Memory B cell (primary cell): ENCODE measurements around the gene LYSMD4.
"Not testable (repeated sequence)": the region's sequence is repeated elsewhere in the genome, so short reads cannot be mapped to it uniquely, and the experiment has no call there.

Source experiments
- ATAC-seq: fragments of 150-1000 bp; cut with Tn5 transposase; 2 replicates; pipeline ENCODE4 v1.10.0; 2021; ENCODE audit warnings: low read depth, mild to moderate bottlenecking, moderate library complexity
- DNase-seq, 2 donors: peaks; one replicate each; pipeline ENCODE4 v3.0.0; 2022; ENCODE audit warnings: low spot score in 2 of 2
- H3K27ac Mint-ChIP-seq: one replicate; pipeline ENCODE4 v1.8.0; 2022; ENCODE audit warnings: mild to moderate bottlenecking, moderate library complexity, mixed read lengths
- H3K27me3 Mint-ChIP-seq: one replicate; pipeline ENCODE4 v1.8.0; 2022; ENCODE audit warnings: mixed read lengths
- H3K36me3 Mint-ChIP-seq: one replicate; pipeline ENCODE4 v1.8.0; 2022; ENCODE audit warnings: mild to moderate bottlenecking, mixed read lengths
- H3K4me1 Mint-ChIP-seq: one replicate; pipeline ENCODE4 v1.8.0; 2022; ENCODE audit warnings: mixed read lengths
- H3K4me3 Mint-ChIP-seq: one replicate; pipeline ENCODE4 v1.8.0; 2022; ENCODE audit warnings: mild to moderate bottlenecking, moderate library complexity, mixed read lengths
- H3K9me3 Mint-ChIP-seq: one replicate; pipeline ENCODE4 v1.8.0; 2022; ENCODE audit warnings: mixed read lengths

Gene LYSMD4

GRCh38 chr15:99738021-99738847 lies 5.0 kb upstream of the LYSMD4 start:
- Mint-ChIP-seq H3K27ac (no peak overlapping the region), H3K36me3 (no peaks in the 10 kb centered on the region)

GRCh38 chr15:99736702-99737101 lies 3.5 kb upstream of the LYSMD4 start:
- Mint-ChIP-seq H3K9me3 (no peaks in the 10 kb centered on the region), H3K27me3 (no peaks in the 10 kb centered on the region), H3K4me1 (peaks cover 6% of the 10 kb centered on the region), H3K36me3 (no peaks in the 10 kb centered on the region), H3K27ac (no peak overlapping the region), H3K4me3 (no peak overlapping the region)
- ATAC-seq: no peak
- no peak for DNase-seq

More at GRCh38 chr15:99738021-99738847, 5.0 kb upstream of the LYSMD4 start:
- no peaks in the 10 kb centered on the region for H3K9me3 Mint-ChIP-seq
- peaks cover 3% of the 10 kb centered on the region for H3K4me1 Mint-ChIP-seq
- H3K27me3 Mint-ChIP-seq: no peaks in the 10 kb centered on the region
- no peak for DNase-seq
- H3K4me3 Mint-ChIP-seq: no peak overlapping the region
- no peak for ATAC-seq

GRCh38 chr15:99735868-99736267 lies 2.6 kb upstream of the LYSMD4 start:
- no peak for DNase-seq
- peaks cover 7% of the 10 kb centered on the region for H3K4me1 Mint-ChIP-seq
- H3K36me3 Mint-ChIP-seq: no peaks in the 10 kb centered on the region
- no peak overlapping the region for H3K4me3 Mint-ChIP-seq
- H3K9me3 Mint-ChIP-seq: no peaks in the 10 kb centered on the region
- ATAC-seq: no peak
- H3K27ac Mint-ChIP-seq: no peak overlapping the region
- H3K27me3 Mint-ChIP-seq: no peaks in the 10 kb centered on the region

- Mint-ChIP-seq H3K27ac (no peak overlapping the region), H3K36me3 (no peaks in the 10 kb centered on the region), H3K4me1 (peaks cover 9% of the 10 kb centered on the region), H3K27me3 (no peaks in the 10 kb centered on the region), H3K9me3 (no peaks in the 10 kb centered on the region), H3K4me3 (peak overlapping the region; percentile 50)
- ATAC-seq: no peak
- DNase-seq: no peak
Observed at GRCh38 chr15:99734575-99734974, 1.3 kb upstream of the LYSMD4 start.

GRCh38 chr15:99734040-99734291 lies 729 bp upstream of the LYSMD4 start:
- H3K4me3 Mint-ChIP-seq: peak overlapping the region; percentile 83
- DNase-seq, ATAC-seq, H3K36me3 Mint-ChIP-seq, H3K9me3 Mint-ChIP-seq, H3K27me3 Mint-ChIP-seq, H3K4me1 Mint-ChIP-seq: not testable (repeated sequence)
- peak overlapping the region; percentile 82 for H3K27ac Mint-ChIP-seq

GRCh38 chr15:99732751-99733267 lies 428 bp downstream of the LYSMD4 start:
- ATAC-seq: peak; percentile 18
- Mint-ChIP-seq H3K4me3 (peak overlapping the region; percentile 78), H3K27ac (no peak overlapping the region), H3K27me3 (no peaks in the 10 kb centered on the region), H3K9me3 (no peaks in the 10 kb centered on the region), H3K36me3 (no peaks in the 10 kb centered on the region), H3K4me1 (peaks cover 9% of the 10 kb centered on the region)
- DNase-seq: no peak

GRCh38 chr15:99732124-99732750 lies 1.0 kb downstream of the LYSMD4 start:
- ATAC-seq (no peak), DNase-seq (no peak)
- no peak overlapping the region for H3K27ac Mint-ChIP-seq
- peak overlapping the region; percentile 78 for H3K4me3 Mint-ChIP-seq
- no peaks in the 10 kb centered on the region for H3K36me3 Mint-ChIP-seq
- no peaks in the 10 kb centered on the region for H3K9me3 Mint-ChIP-seq
- peaks cover 9% of the 10 kb centered on the region for H3K4me1 Mint-ChIP-seq
- no peaks in the 10 kb centered on the region for H3K27me3 Mint-ChIP-seq

- peaks cover 9% of the 10 kb centered on the region for H3K4me1 Mint-ChIP-seq
- ATAC-seq (no peak), DNase-seq (no peak)
- H3K4me3 Mint-ChIP-seq: peak overlapping the region; percentile 78
- no peaks in the 10 kb centered on the region for H3K27me3 Mint-ChIP-seq
- no peak overlapping the region for H3K27ac Mint-ChIP-seq
- no peaks in the 10 kb centered on the region for H3K9me3 Mint-ChIP-seq
- H3K36me3 Mint-ChIP-seq: no peaks in the 10 kb centered on the region
Observed at GRCh38 chr15:99731336-99732123, 1.7 kb downstream of the LYSMD4 start.

GRCh38 chr15:99729920-99730319 lies 3.3 kb downstream of the LYSMD4 start:
- Mint-ChIP-seq H3K4me3 (no peak overlapping the region), H3K27ac (no peak overlapping the region), H3K9me3 (no peaks in the 10 kb centered on the region), H3K36me3 (no peaks in the 10 kb centered on the region), H3K27me3 (no peaks in the 10 kb centered on the region), H3K4me1 (peaks cover 9% of the 10 kb centered on the region)
- DNase-seq (no peak), ATAC-seq (no peak)

- DNase-seq (no peak), ATAC-seq (no peak)
- Mint-ChIP-seq H3K36me3 (no peaks in the 10 kb centered on the region), H3K9me3 (no peaks in the 10 kb centered on the region), H3K4me1 (peaks cover 9% of the 10 kb centered on the region), H3K27me3 (no peaks in the 10 kb centered on the region), H3K4me3 (no peak overlapping the region), H3K27ac (no peak overlapping the region)
Observed at GRCh38 chr15:99729327-99729726, 3.9 kb downstream of the LYSMD4 start.

- peaks cover 9% of the 10 kb centered on the region for H3K4me1 Mint-ChIP-seq
- no peaks in the 10 kb centered on the region for H3K9me3 Mint-ChIP-seq
- no peaks in the 10 kb centered on the region for H3K36me3 Mint-ChIP-seq
- H3K27me3 Mint-ChIP-seq: no peaks in the 10 kb centered on the region
- ATAC-seq (no peak), DNase-seq (no peak)
- H3K27ac Mint-ChIP-seq: no peak overlapping the region
- no peak overlapping the region for H3K4me3 Mint-ChIP-seq
Observed at GRCh38 chr15:99728916-99729315, 4.3 kb downstream of the LYSMD4 start.

GRCh38 chr15:99727733-99728132 lies 5.5 kb downstream of the LYSMD4 start:
- ATAC-seq: no peak
- Mint-ChIP-seq H3K36me3 (no peaks in the 10 kb centered on the region), H3K27me3 (no peaks in the 10 kb centered on the region), H3K9me3 (no peaks in the 10 kb centered on the region), H3K4me1 (peaks cover 6% of the 10 kb centered on the region), H3K27ac (no peak overlapping the region), H3K4me3 (no peak overlapping the region)
- DNase-seq: no peak

- Mint-ChIP-seq H3K36me3 (peaks cover 1% of the 10 kb centered on the region), H3K27me3 (no peaks in the 10 kb centered on the region), H3K4me1 (peaks cover 6% of the 10 kb centered on the region), H3K9me3 (no peaks in the 10 kb centered on the region), H3K27ac (no peak overlapping the region), H3K4me3 (no peak overlapping the region)
- ATAC-seq (no peak), DNase-seq (no peak)
Observed at GRCh38 chr15:99727330-99727729, 5.9 kb downstream of the LYSMD4 start.

- no peaks in the 10 kb centered on the region for H3K27me3 Mint-ChIP-seq
- H3K36me3 Mint-ChIP-seq: peaks cover 4% of the 10 kb centered on the region
- H3K4me1 Mint-ChIP-seq: peaks cover 4% of the 10 kb centered on the region
- no peak overlapping the region for H3K4me3 Mint-ChIP-seq
- no peak for DNase-seq
- ATAC-seq: no peak
- peak overlapping the region; percentile 46 for H3K27ac Mint-ChIP-seq
- no peaks in the 10 kb centered on the region for H3K9me3 Mint-ChIP-seq
Observed at GRCh38 chr15:99726333-99726732, 6.9 kb downstream of the LYSMD4 start.
